Fibroblast of lung (primary cell): ENCODE data around the gene LRRC39.

Source experiments
- CTCF ChIP-seq, 2 donors: IDR thresholded peaks in 1 of 2; conservative IDR thresholded peaks in 1 of 2; 1 replicate in 1 of 2; 2 replicates in 1 of 2; pipeline ENCODE4 v1.5.1; 2011 to 2012; ENCODE audit warnings: low read length in 2 of 2, control low read depth in 1 of 2, inconsistent platforms in 1 of 2, low read depth in 1 of 2, mild to moderate bottlenecking in 1 of 2
- EZH2 ChIP-seq: IDR thresholded peaks from 2 replicates; pipeline ENCODE4 v1.5.1; 2012; ENCODE audit warnings: low read length, control low read depth, mild to moderate bottlenecking; ENCODE audit errors: missing control alignments

GRCh38 chr1:100164702-100165101 lies 13.4 kb downstream of the LRRC39 start:
- TF ChIP-seq CTCF (conservative IDR thresholded peaks at IDR 0.05 in 1 of 2, IDR thresholded peaks at IDR 0.05 in 1 of 2; ENCODE audit: low read depth in 1 of 2, low read length in 2 of 2) (no peak), EZH2 (no peak)
